Hepatocyte (in vitro differentiated cells): ENCODE measurements around the gene ABI3BP. TPM values are rescaled to one million over a fixed set of nuclear protein-coding genes. Genes with fewer than 3 reads are reported as not detected.
"Not testable (repeated sequence)": the region's sequence is repeated elsewhere in the genome, so short reads cannot be mapped to it uniquely, and the experiment has no call there.

Experiments
- DNase-seq: peaks from one replicate; pipeline ENCODE4 v3.0.0-alpha.2; 2016; ENCODE audit warnings: low spot score
- H2AFZ ChIP-seq: fragments of 200-600 bp; sonication (generic); 2 replicates; pipeline ENCODE4 v1.6.0; 2016; ENCODE audit warnings: antibody characterized with exemption, mild to moderate bottlenecking
- H3K27ac ChIP-seq: fragments of 200-600 bp; sonication (generic); 2 replicates; pipeline ENCODE4 v1.5.1; 2016; ENCODE audit warnings: mild to moderate bottlenecking
- H3K27me3 ChIP-seq: fragments of 200-600 bp; sonication (generic); 2 replicates; pipeline ENCODE4 v1.6.1; 2016
- H3K36me3 ChIP-seq: fragments of 200-600 bp; sonication (generic); replicated peaks from 2 replicates; pipeline ENCODE4 v1.5.1; 2016; ENCODE audit warnings: low read depth; ENCODE audit not compliant: insufficient read depth
- H3K4me1 ChIP-seq: fragments of 200-600 bp; sonication (generic); 2 replicates; pipeline ENCODE4 v1.5.1; 2016; ENCODE audit warnings: mild to moderate bottlenecking, moderate library complexity; ENCODE audit not compliant: insufficient read depth
- H3K4me2 ChIP-seq: fragments of 200-600 bp; sonication (generic); 2 replicates; pipeline ENCODE4 v1.6.0; 2016
- H3K4me3 ChIP-seq: fragments of 200-600 bp; sonication (generic); 2 replicates; pipeline ENCODE4 v1.5.1; 2016; ENCODE audit warnings: mild to moderate bottlenecking
- H3K79me2 ChIP-seq: fragments of 200-600 bp; sonication (generic); 2 replicates; pipeline ENCODE4 v1.6.0; 2017; ENCODE audit warnings: mild to moderate bottlenecking
- H3K9me2 ChIP-seq: fragments of 200-600 bp; sonication (generic); replicated peaks from 2 replicates; pipeline ENCODE4 v1.6.0; 2017; ENCODE audit warnings: mild to moderate bottlenecking; ENCODE audit not compliant: insufficient read depth
- H3K9me3 ChIP-seq: fragments of 200-600 bp; sonication (generic); 2 replicates; pipeline ENCODE4 v1.5.1; 2016; ENCODE audit warnings: low read depth, mild to moderate bottlenecking
- H4K20me1 ChIP-seq: fragments of 200-600 bp; sonication (generic); 2 replicates; pipeline ENCODE4 v1.6.0; 2016; ENCODE audit warnings: mild to moderate bottlenecking; ENCODE audit not compliant: insufficient read depth, poor library complexity, severe bottlenecking
- EZH2 ChIP-seq: fragments of 200-600 bp; sonication (generic); IDR thresholded peaks from 2 replicates; pipeline ENCODE4 v1.6.1; 2016; ENCODE audit warnings: antibody characterized with exemption, mild to moderate bottlenecking, borderline replicate concordance
- EZH2phosphoT487 ChIP-seq: fragments of 200-600 bp; sonication (generic); IDR thresholded peaks from one replicate; pipeline ENCODE4 v1.6.1; 2018; ENCODE audit warnings: antibody characterized with exemption, mild to moderate bottlenecking, low read depth, moderate library complexity; ENCODE audit not compliant: unreplicated experiment, severe bottlenecking
- whole genome bisulfite sequencing: methylation state at CpG from one replicate; pipeline ENCODE4 v1.1.6; 2016; ENCODE audit warnings: low lambda C conversion rate; ENCODE audit errors: missing lambda C conversion rate; 5-methylcytosine and 5-hydroxymethylcytosine counted together
- polyA plus RNA-seq: library from polyadenylated mRNA; unstranded; fragments of >200 nt; fragmentation: Nextera tagmentation; extraction: Ambion mirVana; gene quantifications from 2 replicates; pipeline ENCODE4 v1.2.1, GENCODE V29; 2016
- total RNA-seq: library from RNA; depleted of rRNA; stranded (reverse); fragments of >200 nt; gene quantifications from 2 replicates; pipeline ENCODE4 v1.2.3, GENCODE V29; 2014
- TF ChIP-seq, protein P1 (sequence below): fragments of 200-600 bp; sonication (generic); IDR thresholded peaks from 2 replicates; pipeline ENCODE4 v1.5.1; 2016; ENCODE audit warnings: antibody characterized with exemption, mild to moderate bottlenecking; ENCODE audit not compliant: poor library complexity

The ABI3BP gene
- total and polyA plus RNA-seq, 2 experiments from 2014 or later, result 10.4 to 18.6 TPM

DNA sequence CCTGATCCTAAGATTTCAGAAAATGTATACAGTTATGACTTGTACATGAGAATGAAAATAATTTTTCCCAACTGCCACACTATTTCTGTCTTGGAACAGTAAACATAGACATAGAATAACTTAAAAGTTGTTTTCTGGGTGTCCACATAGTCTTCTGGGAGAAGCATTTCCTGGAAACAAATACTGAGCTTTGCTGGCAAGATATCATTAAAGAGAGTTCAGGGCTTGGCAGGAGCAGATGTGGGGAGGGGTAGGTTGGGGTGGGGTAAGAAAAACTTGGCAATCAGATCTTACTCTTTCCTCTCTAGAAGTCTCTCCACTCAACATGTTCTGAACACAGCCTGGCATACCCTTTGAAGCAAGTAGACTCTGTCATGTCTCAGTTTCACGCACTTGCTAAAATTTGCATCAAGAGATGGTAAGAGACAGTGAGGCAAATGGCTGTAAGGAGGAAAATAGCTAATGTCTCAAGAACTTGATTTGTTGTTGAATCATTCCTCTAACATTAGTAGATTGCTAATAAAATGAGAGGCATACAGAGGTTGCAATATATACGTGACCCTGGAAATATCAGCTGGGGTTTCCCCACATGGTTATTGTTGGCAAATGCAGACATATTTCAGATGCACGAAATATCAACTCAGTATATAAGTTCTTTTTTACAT, 27.3 kb upstream of the ABI3BP start:
- Histone ChIP-seq H3K4me1 (no peaks in the 10 kb centered on the region), H3K9me2 (no peaks in the 10 kb centered on the region), H3K79me2 (no peaks in the 10 kb centered on the region), H3K36me3 (no peaks in the 10 kb centered on the region), H3K4me3 (no peak overlapping the region), H3K27me3 (no peaks in the 10 kb centered on the region), H3K9me3 (no peaks in the 10 kb centered on the region), H2AFZ (no peak overlapping the region), H4K20me1 (no peaks in the 10 kb centered on the region), H3K27ac (no peak overlapping the region), H3K4me2 (no peak overlapping the region)
- TF ChIP-seq EZH2phosphoT487, result no peak
- TF ChIP-seq, protein P1, sequence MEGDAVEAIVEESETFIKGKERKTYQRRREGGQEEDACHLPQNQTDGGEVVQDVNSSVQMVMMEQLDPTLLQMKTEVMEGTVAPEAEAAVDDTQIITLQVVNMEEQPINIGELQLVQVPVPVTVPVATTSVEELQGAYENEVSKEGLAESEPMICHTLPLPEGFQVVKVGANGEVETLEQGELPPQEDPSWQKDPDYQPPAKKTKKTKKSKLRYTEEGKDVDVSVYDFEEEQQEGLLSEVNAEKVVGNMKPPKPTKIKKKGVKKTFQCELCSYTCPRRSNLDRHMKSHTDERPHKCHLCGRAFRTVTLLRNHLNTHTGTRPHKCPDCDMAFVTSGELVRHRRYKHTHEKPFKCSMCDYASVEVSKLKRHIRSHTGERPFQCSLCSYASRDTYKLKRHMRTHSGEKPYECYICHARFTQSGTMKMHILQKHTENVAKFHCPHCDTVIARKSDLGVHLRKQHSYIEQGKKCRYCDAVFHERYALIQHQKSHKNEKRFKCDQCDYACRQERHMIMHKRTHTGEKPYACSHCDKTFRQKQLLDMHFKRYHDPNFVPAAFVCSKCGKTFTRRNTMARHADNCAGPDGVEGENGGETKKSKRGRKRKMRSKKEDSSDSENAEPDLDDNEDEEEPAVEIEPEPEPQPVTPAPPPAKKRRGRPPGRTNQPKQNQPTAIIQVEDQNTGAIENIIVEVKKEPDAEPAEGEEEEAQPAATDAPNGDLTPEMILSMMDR, result no peak
- TF ChIP-seq EZH2, result no peak
- WGBS, result 85% methylated on average over 3 of the region's 3 CpGs
- no peak for DNase-seq

DNA sequence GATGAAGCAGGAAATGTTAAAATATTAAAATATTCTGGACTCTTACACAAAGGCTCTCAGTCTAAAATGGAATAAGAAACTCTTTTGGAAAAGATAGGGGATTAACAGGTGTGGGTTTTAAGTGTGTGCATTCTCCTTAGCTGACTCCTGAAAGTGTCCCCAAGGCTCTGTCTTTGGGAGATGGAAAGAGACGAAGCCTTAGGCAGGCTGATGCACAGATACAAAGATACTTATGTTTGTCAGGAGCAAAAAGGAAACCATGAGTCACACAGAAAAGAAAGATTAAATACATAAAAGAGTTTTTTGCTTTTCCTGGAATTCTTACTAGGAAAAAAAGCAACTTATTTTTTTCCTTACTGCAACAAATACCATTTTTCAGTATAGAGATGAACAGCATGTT, 23.8 kb upstream of the ABI3BP start:
- Histone ChIP-seq H3K27me3 (no peaks in the 10 kb centered on the region), H3K9me3 (no peaks in the 10 kb centered on the region), H2AFZ (no peak overlapping the region), H3K9me2 (no peaks in the 10 kb centered on the region), H3K36me3 (no peaks in the 10 kb centered on the region), H3K4me3 (no peak overlapping the region), H4K20me1 (no peaks in the 10 kb centered on the region), H3K27ac (no peak overlapping the region), H3K4me2 (no peak overlapping the region), H3K79me2 (no peaks in the 10 kb centered on the region), H3K4me1 (no peaks in the 10 kb centered on the region)
- no peak for DNase-seq
- no peak for TF ChIP-seq EZH2
- 75% methylated on average over 1 of the region's 1 CpG for WGBS

DNA sequence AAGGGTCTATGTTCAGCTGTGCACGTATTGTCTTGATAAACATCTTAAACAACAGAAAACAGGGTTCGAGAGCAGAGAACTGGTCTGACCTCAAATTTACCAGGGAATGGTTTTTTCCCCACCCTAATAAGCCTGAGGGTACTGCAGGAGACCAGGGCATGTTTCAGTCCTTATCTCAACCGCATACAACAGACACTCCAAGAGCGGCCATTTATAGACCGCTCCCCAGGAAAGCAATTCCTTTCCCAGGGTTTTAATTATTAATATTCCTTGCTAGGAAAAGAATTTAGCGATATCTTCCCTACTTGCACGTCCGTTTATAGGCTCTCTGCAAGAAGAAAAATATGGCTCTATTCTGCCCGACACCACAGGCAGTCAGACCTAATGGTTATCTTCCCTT, 19.1 kb upstream of the ABI3BP start:
- not testable (repeated sequence) for H3K9me2 ChIP-seq, H2AFZ ChIP-seq, H3K36me3 ChIP-seq, H3K9me3 ChIP-seq, H3K27ac ChIP-seq, DNase-seq, H3K4me2 ChIP-seq, H3K27me3 ChIP-seq, H3K4me1 ChIP-seq, H3K79me2 ChIP-seq, H4K20me1 ChIP-seq, H3K4me3 ChIP-seq
- WGBS, result 91% methylated on average over 9 of the region's 9 CpGs

DNA sequence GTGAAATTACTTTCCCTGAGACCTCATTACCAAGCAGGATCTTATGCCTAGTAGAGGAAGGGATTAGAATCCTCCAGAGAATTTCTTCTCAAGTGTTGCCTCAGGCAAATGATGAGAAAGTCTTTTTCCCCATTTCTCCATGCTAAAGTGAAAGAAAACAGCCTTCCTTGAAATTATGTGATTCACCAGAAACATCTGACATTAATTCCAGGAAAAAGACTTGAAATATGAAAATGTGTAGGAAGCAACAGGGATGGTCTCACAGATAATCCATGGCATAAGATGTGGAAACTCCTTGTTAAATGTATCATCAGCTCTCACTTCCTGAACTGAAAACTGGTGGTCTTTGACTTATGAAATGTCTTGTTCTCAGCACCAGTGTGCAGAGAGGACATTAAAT, 17.9 kb upstream of the ABI3BP start:
- H3K9me3 ChIP-seq, result no peaks in the 10 kb centered on the region
- H3K27me3 ChIP-seq, result no peaks in the 10 kb centered on the region
- no peaks in the 10 kb centered on the region for H3K36me3 ChIP-seq
- H3K9me2 ChIP-seq, result no peaks in the 10 kb centered on the region
- TF ChIP-seq, protein P1, result no peak
- no peak for TF ChIP-seq EZH2
- no peak for TF ChIP-seq EZH2phosphoT487
- H2AFZ ChIP-seq, result no peak overlapping the region
- no peak overlapping the region for H3K4me3 ChIP-seq
- H3K4me2 ChIP-seq, result no peak overlapping the region
- no peaks in the 10 kb centered on the region for H4K20me1 ChIP-seq
- DNase-seq, result no peak
- no peaks in the 10 kb centered on the region for H3K79me2 ChIP-seq
- no peak overlapping the region for H3K27ac ChIP-seq
- no peaks in the 10 kb centered on the region for H3K4me1 ChIP-seq
